OCI-LY1 (cell line): Measurements from ENCODE around the gene RUVBL2.

Experiments used
- H2AFZ ChIP-seq: fragments of 200-600 bp; sonication (generic), shearing (Covaris generic); 2 replicates; pipeline ENCODE4 v1.6.0; 2014; ENCODE audit warnings: antibody characterized with exemption, mild to moderate bottlenecking, low read length
- H3F3A ChIP-seq: fragments of 200-600 bp; sonication (generic), shearing (Covaris generic); 2 replicates; pipeline ENCODE4 v1.6.0; 2014; ENCODE audit warnings: mild to moderate bottlenecking, antibody characterized with exemption, low read length, moderate library complexity; ENCODE audit not compliant: insufficient read depth
- H3K27ac ChIP-seq: fragments of 200-600 bp; sonication (generic); 2 replicates; pipeline ENCODE4 v1.5.1; 2014; ENCODE audit warnings: low read length, mixed run types, mild to moderate bottlenecking, low read depth; ENCODE audit not compliant: poor library complexity, severe bottlenecking
- H3K27me3 ChIP-seq: fragments of 200-600 bp; sonication (generic); 2 replicates; pipeline ENCODE4 v1.6.0; 2014; ENCODE audit warnings: antibody characterized with exemption, mild to moderate bottlenecking, low read length, moderate library complexity; ENCODE audit not compliant: insufficient read depth
- H3K36me3 ChIP-seq: fragments of 200-600 bp; sonication (generic); 2 replicates; pipeline ENCODE4 v1.6.1; 2014; ENCODE audit warnings: mild to moderate bottlenecking, antibody characterized with exemption, low read length, moderate library complexity, mixed read lengths; ENCODE audit not compliant: insufficient read depth
- H3K4me1 ChIP-seq: fragments of 200-600 bp; sonication (generic); 2 replicates; pipeline ENCODE4 v1.5.1; 2014; ENCODE audit warnings: mild to moderate bottlenecking, low read length, moderate library complexity; ENCODE audit not compliant: insufficient read depth, severe bottlenecking
- H3K4me2 ChIP-seq: fragments of 200-600 bp; sonication (generic), shearing (Covaris generic); 2 replicates; pipeline ENCODE4 v1.6.1; 2014; ENCODE audit warnings: low read length
- H3K4me3 ChIP-seq: fragments of 200-600 bp; sonication (generic); 2 replicates; pipeline ENCODE4 v1.5.1; 2014; ENCODE audit warnings: low read length, low read depth, mild to moderate bottlenecking, mixed read lengths; ENCODE audit not compliant: poor library complexity, severe bottlenecking
- H3K79me2 ChIP-seq: fragments of 200-600 bp; shearing (Covaris generic); 2 replicates; pipeline ENCODE4 v1.6.1; 2016; ENCODE audit warnings: mixed run types, low read length, mixed read lengths; ENCODE audit not compliant: insufficient read depth
- H3K9ac ChIP-seq: fragments of 200-600 bp; sonication (generic), shearing (Covaris generic); 2 replicates; pipeline ENCODE4 v1.6.1; 2014; ENCODE audit warnings: mild to moderate bottlenecking, low read length, mixed read lengths
- H3K9me2 ChIP-seq: fragments of 200-600 bp; sonication (generic), shearing (Covaris generic); 2 replicates; pipeline ENCODE4 v1.6.1; 2014; ENCODE audit warnings: low read depth, mild to moderate bottlenecking, low read length, mixed read lengths
- H3K9me3 ChIP-seq: fragments of 200-600 bp; shearing (Covaris generic); 2 replicates; pipeline ENCODE4 v1.6.1; 2014; ENCODE audit warnings: low read length, mixed read lengths
- H4K20me1 ChIP-seq: fragments of 200-600 bp; sonication (generic), shearing (Covaris generic); 2 replicates; pipeline ENCODE4 v1.6.0; 2016; ENCODE audit warnings: mild to moderate bottlenecking, low read length; ENCODE audit not compliant: insufficient read depth
- CTCF ChIP-seq: fragments of 200-600 bp; sonication (generic), shearing (Covaris generic); IDR thresholded peaks from 2 replicates; pipeline ENCODE4 v1.5.1; 2017; ENCODE audit warnings: mild to moderate bottlenecking, antibody characterized with exemption, low read length, moderate library complexity, mixed read lengths
- EZH2 ChIP-seq: fragments of 200-600 bp; sonication (generic), shearing (Covaris generic); IDR thresholded peaks from 2 replicates; pipeline ENCODE4 v1.8.0; 2017; ENCODE audit warnings: borderline replicate concordance, mixed run types, mild to moderate bottlenecking, antibody characterized with exemption, low read length, moderate library complexity, mixed read lengths

The RUVBL2 gene

DNA sequence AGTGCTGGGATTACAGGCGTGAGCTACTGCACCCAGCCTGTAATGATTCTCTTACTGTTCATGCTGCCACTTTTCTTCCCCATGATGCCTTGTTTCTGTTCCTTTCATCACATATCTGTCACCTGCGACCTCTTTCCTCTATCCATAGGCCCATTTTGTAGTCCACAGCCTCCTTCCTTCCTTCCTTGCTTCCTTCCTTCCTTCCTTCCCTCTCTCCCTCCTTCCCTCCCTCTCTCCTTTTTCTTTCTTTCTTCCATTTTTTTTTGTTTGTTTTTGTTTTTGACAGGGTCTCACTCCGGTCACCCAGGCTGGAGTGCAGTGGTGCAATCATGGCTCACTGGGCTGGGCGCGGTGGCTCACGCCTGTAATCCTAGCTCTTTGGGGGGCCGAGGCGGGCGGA lies 4.8 kb upstream of the RUVBL2 start:
- H3K36me3 ChIP-seq, result peaks cover 34% of the 10 kb centered on the region
- no peaks in the 10 kb centered on the region for H3K9me3 ChIP-seq
- peaks cover 6% of the 10 kb centered on the region; the same call in 1 of the 2 replicates for H3K79me2 ChIP-seq
- no peak overlapping the region for H2AFZ ChIP-seq
- H3K9ac ChIP-seq, result no peak overlapping the region
- no peaks in the 10 kb centered on the region for H4K20me1 ChIP-seq
- no peak overlapping the region for H3K27ac ChIP-seq
- H3K4me1 ChIP-seq, result peaks cover 24% of the 10 kb centered on the region
- H3K9me2 ChIP-seq, result no peaks in the 10 kb centered on the region
- H3K4me2 ChIP-seq, result no peak overlapping the region
- no peaks in the 10 kb centered on the region for H3F3A ChIP-seq
- H3K4me3 ChIP-seq, result no peak overlapping the region
- TF ChIP-seq CTCF (no peak), EZH2 (no peak)
- H3K27me3 ChIP-seq, result no peaks in the 10 kb centered on the region

GRCh38 chr19:48989701-48990291 lies 3.9 kb upstream of the RUVBL2 start:
- H2AFZ ChIP-seq, result no peak overlapping the region
- H3K79me2 ChIP-seq, result peaks cover 16% of the 10 kb centered on the region
- H3K4me1 ChIP-seq, result peaks cover 31% of the 10 kb centered on the region
- no peaks in the 10 kb centered on the region for H3K9me2 ChIP-seq
- no peaks in the 10 kb centered on the region for H3F3A ChIP-seq
- peaks cover 30% of the 10 kb centered on the region for H3K36me3 ChIP-seq
- no peak overlapping the region for H3K9ac ChIP-seq
- no peaks in the 10 kb centered on the region for H4K20me1 ChIP-seq
- H3K4me3 ChIP-seq, result no peak overlapping the region
- H3K27ac ChIP-seq, result no peak overlapping the region
- no peaks in the 10 kb centered on the region for H3K9me3 ChIP-seq
- TF ChIP-seq CTCF (no peak), EZH2 (no peak)
- H3K4me2 ChIP-seq, result no peak overlapping the region
- H3K27me3 ChIP-seq, result no peaks in the 10 kb centered on the region

- Histone ChIP-seq H3K27me3 (no peaks in the 10 kb centered on the region), H3F3A (no peaks in the 10 kb centered on the region), H3K9ac (no peak overlapping the region), H3K36me3 (peaks cover 24% of the 10 kb centered on the region), H3K9me3 (no peaks in the 10 kb centered on the region), H3K9me2 (no peaks in the 10 kb centered on the region), H4K20me1 (no peaks in the 10 kb centered on the region), H3K27ac (no peak overlapping the region), H3K4me1 (peaks cover 37% of the 10 kb centered on the region), H3K4me3 (no peak overlapping the region), H3K79me2 (peaks cover 22% of the 10 kb centered on the region), H3K4me2 (no peak overlapping the region), H2AFZ (no peak overlapping the region)
- no peak for TF ChIP-seq CTCF
- TF ChIP-seq EZH2, result no peak
Measured at GRCh38 chr19:48990400-48990799, 3.3 kb upstream of the RUVBL2 start.
